ENCODE data around the gene CACNA1G.

DNA sequence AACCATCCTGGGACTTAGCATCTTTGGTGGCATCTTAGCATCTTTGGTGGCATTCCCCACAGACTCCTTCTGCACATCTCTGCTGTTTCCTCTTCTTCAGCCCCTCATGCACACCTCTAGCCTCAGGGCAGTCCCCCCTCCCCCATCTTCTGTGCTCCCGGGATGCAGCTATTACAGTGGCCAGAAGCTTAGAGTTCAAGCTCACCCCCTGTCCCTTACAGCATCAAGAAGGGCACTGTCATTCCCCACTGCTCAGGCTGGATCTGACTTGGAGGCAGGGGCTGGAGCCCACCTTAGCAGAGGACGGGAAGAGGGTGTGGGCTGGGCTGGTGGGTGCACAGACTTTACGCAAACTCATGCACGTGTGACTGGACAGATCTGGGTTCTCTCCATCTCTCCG lies 27.3 kb upstream of the CACNA1G start:
- TF ChIP-seq CTCF (conservative IDR thresholded peaks at IDR 0.05; ENCODE audit: low read length) (no peak), EZH2phosphoT487 (IDR thresholded peaks at IDR 0.05; ENCODE audit: borderline replicate concordance, low read depth, low read length) (no peak)
